Caco-2 (cell line): Measurements from ENCODE around the gene TCP11. TPM values are rescaled to one million over a fixed set of nuclear protein-coding genes. Genes with fewer than 3 reads are reported as not detected.

Source experiments
- BruUV-seq: library from RNA; stranded (reverse); fragments of 400-500 nt; replicated peaks from 2 replicates; lab custom pipeline; 2021; lab: Mats Ljungman, UMichigan
- CTCF ChIA-PET: fragments of 300-600 bp; sonication (Branson Sonifier 250); formaldehyde crosslinking; loops from one replicate; lab custom pipeline; 2022; ENCODE audit warnings: antibody characterized with exemption; lab: Charles Lee
- POLR2A ChIA-PET: fragments of 300-600 bp; sonication (Branson Sonifier 250); formaldehyde crosslinking; loops from one replicate; lab custom pipeline; 2022; ENCODE audit warnings: antibody characterized with exemption; lab: Charles Lee
- DNase-seq, 2 experiments: peaks; one replicate each; pipeline versions ENCODE4 v3.0.0 to v3.0.0-alpha.2; 2020 to 2022
- H3K27me3 ChIP-seq: replicated peaks from 2 replicates; pipeline ENCODE4 v1.6.0; 2011; ENCODE audit warnings: low read length; ENCODE audit not compliant: control insufficient read depth, insufficient read depth
- H3K36me3 ChIP-seq: 2 replicates; pipeline ENCODE4 v1.5.1; 2011; ENCODE audit warnings: low read length; ENCODE audit not compliant: control insufficient read depth, insufficient read depth
- H3K4me1 ChIP-seq: fragments of 250-450 bp; sonication (Bioruptor Pico); 2 replicates; pipeline ENCODE4 v1.5.1; 2020; ENCODE audit warnings: mild to moderate bottlenecking
- H3K4me3 ChIP-seq: 2 replicates; pipeline ENCODE4 v1.5.1; 2011; ENCODE audit warnings: low read depth, mild to moderate bottlenecking, control low read depth, low read length
- H3K9me3 ChIP-seq: fragments of 250-450 bp; sonication (Bioruptor Pico); 2 replicates; pipeline ENCODE4 v1.5.1; 2020; ENCODE audit warnings: mild to moderate bottlenecking, moderate library complexity
- H3K27ac Mint-ChIP-seq: one replicate; pipeline ENCODE4 v1.8.0; 2022; ENCODE audit warnings: mixed read lengths; ENCODE audit not compliant: unreplicated experiment
- H3K27me3 Mint-ChIP-seq: one replicate; pipeline ENCODE4 v1.8.0; 2022; ENCODE audit warnings: mixed read lengths; ENCODE audit not compliant: insufficient read depth, unreplicated experiment
- H3K36me3 Mint-ChIP-seq: one replicate; pipeline ENCODE4 v1.8.0; 2022; ENCODE audit warnings: mild to moderate bottlenecking, mixed read lengths; ENCODE audit not compliant: insufficient read depth, unreplicated experiment
- H3K4me1 Mint-ChIP-seq: one replicate; pipeline ENCODE4 v1.8.0; 2022; ENCODE audit warnings: low read depth, mixed read lengths; ENCODE audit not compliant: unreplicated experiment
- H3K4me3 Mint-ChIP-seq: one replicate; pipeline ENCODE4 v1.8.0; 2022; ENCODE audit warnings: mild to moderate bottlenecking, moderate library complexity, mixed read lengths; ENCODE audit not compliant: unreplicated experiment
- H3K9me3 Mint-ChIP-seq: one replicate; pipeline ENCODE4 v1.8.0; 2022; ENCODE audit warnings: mixed read lengths; ENCODE audit not compliant: unreplicated experiment
- CTCF ChIP-seq, 2 experiments: fragments of 200-600 bp in 1 of 2; IDR thresholded peaks; 1 replicate in 1 of 2; 2 replicates in 1 of 2; pipeline versions ENCODE4 v1.5.1 to v1.8.0; 2011 to 2022; ENCODE audit warnings: antibody characterized with exemption in 1 of 2, control low read depth in 1 of 2, inconsistent platforms in 1 of 2, low read depth in 1 of 2, low read length in 1 of 2, mild to moderate bottlenecking in 1 of 2, moderate library complexity in 1 of 2; ENCODE audit not compliant: insufficient read depth in 1 of 2, severe bottlenecking in 1 of 2, unreplicated experiment in 1 of 2
- intact Hi-C: fragments of 100-400 bp; cut with micrococcal nuclease; formaldehyde crosslinking; loops from one replicate; pipeline ENCODE4 v1.10.0; 2022; ENCODE audit not compliant: unreplicated experiment
- total RNA-seq: library from RNA; stranded (reverse); gene quantifications from 2 replicates; pipeline ENCODE4 v1.2.3, GENCODE V29; 2022

TCP11 gene
- total RNA-seq, 1 experiment from 2014 or later, result not detected

GRCh38 chr6:35071347-35071994, 69.7 kb downstream of the TCP11 start:
- TF ChIP-seq CTCF (IDR thresholded peaks at IDR 0.05; ENCODE audit: insufficient read depth in 1 of 2, low read depth in 1 of 2, low read length in 1 of 2, severe bottlenecking in 1 of 2, unreplicated experiment in 1 of 2), result no peak
- intact Hi-C loops, result no loop called here
- peaks cover 6% of the 10 kb centered on the region for H3K4me1 Mint-ChIP-seq
- ChIA-PET POLR2A (no interaction called here), CTCF (no interaction called here)
- Histone ChIP-seq H3K4me3 (no peak overlapping the region), H3K36me3 (no peaks in the 10 kb centered on the region), H3K27me3 (no peaks in the 10 kb centered on the region), H3K9me3 (no peaks in the 10 kb centered on the region), H3K4me1 (no peaks in the 10 kb centered on the region)
- H3K27me3 Mint-ChIP-seq, result no peaks in the 10 kb centered on the region
- H3K9me3 Mint-ChIP-seq, result no peaks in the 10 kb centered on the region
- DNase-seq, result no peak
- BruUV-seq, result no TSS peak
- H3K36me3 Mint-ChIP-seq, result peaks cover 28% of the 10 kb centered on the region
- H3K4me3 Mint-ChIP-seq, result no peak overlapping the region
- no peak overlapping the region for H3K27ac Mint-ChIP-seq

GRCh38 chr6:35070111-35070510, 71.0 kb downstream of the TCP11 start:
- no peaks in the 10 kb centered on the region; the same call in 1 of the 2 replicates for H3K36me3 ChIP-seq
- POLR2A ChIA-PET, result no interaction called here
- H3K9me3 ChIP-seq, result no peaks in the 10 kb centered on the region
- no peaks in the 10 kb centered on the region for H3K27me3 ChIP-seq
- H3K4me3 ChIP-seq, result no peak overlapping the region
- Mint-ChIP-seq H3K4me1 (peaks cover 6% of the 10 kb centered on the region), H3K36me3 (peaks cover 32% of the 10 kb centered on the region), H3K27me3 (no peaks in the 10 kb centered on the region), H3K27ac (no peak overlapping the region), H3K9me3 (no peaks in the 10 kb centered on the region), H3K4me3 (no peak overlapping the region)
- no TSS peak for BruUV-seq
- intact Hi-C loops, result no loop called here
- DNase-seq, result no peak
- CTCF ChIA-PET, result interaction anchor here (0.7 kb wide), 2 partner anchors 13 to 59 kb away, joined by 3 read pairs; no protein-coding TSS in a partner anchor
- no peaks in the 10 kb centered on the region for H3K4me1 ChIP-seq
- no peak for TF ChIP-seq CTCF (IDR thresholded peaks at IDR 0.05; ENCODE audit: insufficient read depth in 1 of 2, low read depth in 1 of 2, low read length in 1 of 2, severe bottlenecking in 1 of 2, unreplicated experiment in 1 of 2)

GRCh38 chr6:35069262-35069661, 71.9 kb downstream of the TCP11 start:
- H3K4me3 ChIP-seq, result no peak overlapping the region
- ChIA-PET POLR2A (no interaction called here), CTCF (interaction anchor here (0.7 kb wide), 1 partner anchor 14 kb away, joined by 3 read pairs; no protein-coding TSS in a partner anchor)
- H3K36me3 Mint-ChIP-seq, result peaks cover 34% of the 10 kb centered on the region
- no peaks in the 10 kb centered on the region for H3K9me3 ChIP-seq
- intact Hi-C loops, result no loop called here
- no TSS peak for BruUV-seq
- no peaks in the 10 kb centered on the region for H3K4me1 ChIP-seq
- no peaks in the 10 kb centered on the region for H3K27me3 ChIP-seq
- no peaks in the 10 kb centered on the region for H3K27me3 Mint-ChIP-seq
- no peaks in the 10 kb centered on the region; the same call in 1 of the 2 replicates for H3K36me3 ChIP-seq
- no peak overlapping the region for H3K4me3 Mint-ChIP-seq
- peaks cover 6% of the 10 kb centered on the region for H3K4me1 Mint-ChIP-seq
- no peak overlapping the region for H3K27ac Mint-ChIP-seq
- H3K9me3 Mint-ChIP-seq, result no peaks in the 10 kb centered on the region
- TF ChIP-seq CTCF (IDR thresholded peaks at IDR 0.05; ENCODE audit: insufficient read depth in 1 of 2, low read depth in 1 of 2, low read length in 1 of 2, severe bottlenecking in 1 of 2, unreplicated experiment in 1 of 2), result no peak
- DNase-seq, result no peak
